Stimulated activated CD4-positive, alpha-beta T cell treated with anti-CD3 and anti-CD28 coated beads, Interleukin-15, amount 100 ng/mL, for 1 hour (primary cell): ENCODE data around the gene ZNF793.

Source experiments
- DNase-seq, 2 donors: peaks; one replicate each; pipeline ENCODE4 v3.0.0-alpha.2; 2020; ENCODE audit warnings: low read depth in 1 of 2, low spot score in 1 of 2

ZNF793 gene

GRCh38 chr19:37506387-37507166 is at the start of gene ZNF793:
Gene ZNF793 (plus strand): TSS chr19:37506939. CDS start chr19:37523440, 16,501 bp downstream.
- DNase-seq: peak; percentile 61 to 66

DNA sequence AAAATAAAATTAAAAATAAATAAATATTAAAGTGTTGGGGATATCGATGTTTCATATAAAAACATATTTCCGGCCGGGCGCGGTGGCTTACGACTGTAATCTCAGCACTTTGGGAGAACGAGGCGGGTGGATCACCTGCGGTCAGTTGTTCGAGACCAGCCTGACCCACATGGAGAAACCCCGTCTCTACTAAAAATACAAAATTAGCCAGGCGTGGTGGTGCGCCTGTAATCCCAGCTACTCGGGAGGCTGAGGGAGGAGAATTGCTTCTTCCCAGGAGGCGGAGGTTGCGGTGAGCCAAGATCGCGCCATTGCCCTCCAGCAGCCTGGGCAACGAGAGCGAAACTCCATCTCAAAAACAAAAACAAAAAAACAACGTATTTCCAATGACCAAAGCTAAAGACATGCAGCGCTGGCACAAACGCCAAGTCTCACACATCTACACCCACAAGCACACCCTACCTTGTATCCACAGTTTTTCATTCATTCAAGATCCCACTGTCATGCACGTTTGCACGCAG is 40.4 kb upstream of the ZNF793 start:
- DNase-seq: no peak

DNA sequence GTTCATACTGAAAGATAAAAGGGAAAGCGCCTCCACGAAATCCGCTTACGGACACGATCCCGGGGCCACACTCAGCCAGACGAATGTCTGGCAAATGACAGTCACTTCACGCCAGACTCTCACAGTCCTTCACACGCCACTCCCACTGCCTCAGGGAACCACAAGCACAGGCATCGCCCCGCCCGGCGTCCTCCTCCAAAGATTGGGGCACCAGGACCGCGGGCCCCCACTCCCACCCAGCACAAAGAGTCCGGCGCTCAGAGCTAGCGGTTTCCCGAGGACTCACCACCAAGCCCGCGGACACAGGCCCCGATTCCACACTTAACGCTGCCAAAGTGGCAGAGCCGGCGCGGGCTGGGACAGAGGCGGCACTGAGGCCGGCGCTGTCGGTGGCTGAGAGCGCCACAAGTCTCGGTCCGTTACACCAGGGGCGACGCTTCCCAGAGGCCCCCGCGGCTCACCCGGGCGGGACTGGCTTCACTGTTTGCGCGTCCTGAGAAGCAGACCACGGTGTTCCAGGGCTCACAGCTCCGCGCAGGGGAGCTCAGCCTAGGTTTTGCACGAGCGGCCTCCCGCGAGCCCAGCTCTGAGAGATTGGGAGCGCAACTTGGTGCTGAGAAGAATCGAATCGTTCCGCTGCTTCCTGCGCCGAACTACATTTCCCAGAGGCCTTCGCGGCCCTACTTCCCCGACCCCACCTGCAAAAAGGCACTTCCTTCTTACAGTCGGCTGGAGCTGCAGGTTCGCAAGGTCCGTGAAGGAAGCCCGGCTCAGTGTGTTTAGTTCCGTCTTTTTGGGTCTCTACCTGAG is 39.7 kb upstream of the ZNF793 start, which contains the start of gene ZNF569:
Gene ZNF569, minus strand, starts transcription at position 647 of the 810 bp plus-strand sequence. CDS start 22,523 bp downstream, outside the sequence.
- DNase-seq: peak; percentile 75 to 80

DNA sequence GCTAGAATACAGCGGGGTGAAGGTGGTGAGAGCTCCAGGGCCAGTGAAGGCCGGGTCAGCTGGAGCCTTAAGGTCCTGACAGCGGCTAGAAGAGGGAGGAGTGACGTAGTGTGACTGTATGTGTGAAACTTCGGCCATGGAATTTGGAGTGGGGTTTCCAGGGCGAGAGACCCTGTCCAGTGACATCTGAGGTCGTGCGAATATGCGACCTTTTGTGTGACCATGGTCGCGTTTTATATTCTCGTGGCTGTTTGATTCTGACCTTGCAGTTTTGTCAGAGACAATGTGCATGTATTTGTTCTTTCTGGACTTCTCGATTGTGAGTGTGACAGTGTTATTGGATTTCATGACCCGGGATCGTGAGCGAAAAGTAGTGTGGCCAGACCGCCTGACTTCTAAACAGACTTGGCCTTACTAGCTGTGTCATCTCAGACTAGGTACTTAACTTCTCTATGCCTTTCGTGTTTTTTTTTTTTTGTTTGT is 39.1 kb upstream of the ZNF793 start:
- no peak for DNase-seq

GRCh38 chr19:37468961-37469777 is 37.6 kb upstream of the ZNF793 start, which contains the start of gene ZNF570:
Gene ZNF570 (plus strand): TSS chr19:37469356. CDS start chr19:37470355, 999 bp downstream.
- DNase-seq: peak; percentile 76 to 77

- no peak for DNase-seq
Observed at GRCh38 chr19:37470216-37470615, 36.5 kb upstream of the ZNF793 start.

DNA sequence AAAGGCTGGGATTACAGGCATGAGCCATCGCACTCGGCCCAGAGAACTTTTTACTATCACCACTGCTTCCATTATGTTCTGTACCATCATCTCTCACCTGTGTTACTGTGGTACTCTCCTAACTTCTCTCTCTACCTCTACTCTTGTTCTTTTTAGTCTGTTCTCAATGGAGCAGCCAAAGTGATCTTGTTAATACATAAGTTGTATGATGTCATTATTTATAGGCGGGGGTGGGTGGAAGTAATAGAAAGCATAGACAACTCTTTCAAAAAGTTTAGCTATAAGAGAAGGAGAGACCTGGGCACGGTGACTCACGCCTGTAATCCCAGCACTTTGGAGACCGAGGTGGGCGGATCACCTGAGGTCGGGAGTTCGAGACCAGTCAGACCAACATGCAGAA is 34.6 kb upstream of the ZNF793 start:
- DNase-seq: no peak

DNA sequence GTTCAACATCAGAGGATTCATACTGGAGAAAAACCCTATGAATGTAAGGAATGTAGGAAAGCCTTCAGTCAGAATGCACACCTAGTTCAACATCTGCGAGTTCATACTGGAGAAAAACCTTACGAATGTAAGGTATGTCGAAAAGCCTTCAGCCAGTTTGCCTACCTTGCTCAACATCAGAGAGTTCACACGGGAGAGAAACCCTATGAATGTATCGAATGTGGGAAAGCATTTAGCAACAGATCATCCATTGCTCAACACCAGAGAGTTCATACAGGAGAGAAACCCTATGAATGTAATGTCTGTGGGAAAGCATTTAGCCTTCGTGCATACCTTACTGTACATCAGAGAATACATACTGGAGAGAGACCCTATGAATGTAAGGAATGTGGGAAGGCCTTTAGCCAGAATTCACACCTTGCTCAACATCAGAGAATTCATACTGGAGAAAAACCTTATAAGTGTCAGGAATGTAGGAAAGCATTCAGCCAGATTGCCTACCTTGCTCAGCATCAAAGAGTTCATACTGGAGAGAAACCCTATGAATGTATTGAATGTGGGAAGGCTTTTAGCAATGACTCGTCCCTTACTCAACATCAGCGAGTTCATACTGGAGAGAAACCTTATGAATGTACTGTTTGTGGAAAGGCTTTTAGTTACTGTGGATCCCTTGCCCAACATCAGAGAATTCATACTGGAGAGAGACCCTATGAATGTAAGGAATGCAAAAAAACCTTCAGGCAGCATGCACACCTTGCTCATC is 22.2 kb upstream of the ZNF793 start:
- DNase-seq: no peak

GRCh38 chr19:37492213-37492612 is 14.5 kb upstream of the ZNF793 start:
- no peak for DNase-seq

GRCh38 chr19:37505958-37506386 is 767 bp upstream of the ZNF793 start:
- no peak for DNase-seq

DNA sequence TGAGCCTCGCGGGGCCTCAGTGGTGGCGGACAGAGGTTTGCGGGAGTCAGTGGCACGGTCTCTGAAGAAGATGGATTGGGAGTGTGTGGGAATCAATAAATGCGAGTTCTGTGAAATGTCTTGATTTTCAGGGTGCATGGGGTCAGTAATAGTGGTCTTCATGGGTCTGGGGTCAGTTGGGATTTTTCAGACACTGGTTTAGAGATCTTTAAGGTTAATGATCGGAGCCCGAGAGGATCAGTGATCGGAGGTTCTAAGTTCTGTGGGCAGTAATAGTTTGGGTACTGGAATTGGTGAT is 377 bp downstream of the ZNF793 start:
- DNase-seq: no peak

- no peak for DNase-seq
Observed at GRCh38 chr19:37511186-37511585, 4.4 kb downstream of the ZNF793 start.

DNA sequence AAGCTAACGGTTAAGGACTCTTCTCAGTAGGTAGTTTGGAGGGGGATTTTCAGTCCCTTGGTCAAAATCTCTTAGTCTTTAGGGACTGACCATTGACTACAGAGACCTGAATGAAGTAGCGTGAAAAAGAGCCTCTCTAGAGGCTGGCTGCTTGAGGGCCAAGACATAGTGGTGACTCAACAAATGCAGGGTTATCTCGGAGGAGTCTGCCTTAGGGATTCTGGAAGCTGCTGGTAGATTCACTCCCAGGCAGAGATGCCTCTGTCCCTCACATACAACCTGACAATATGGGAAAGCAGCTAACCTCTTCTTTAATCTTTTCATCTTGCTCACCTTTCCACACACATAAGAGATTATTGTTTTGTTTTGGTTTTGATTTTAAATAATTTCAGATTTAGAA is 5.1 kb downstream of the ZNF793 start:
- DNase-seq: no peak

- DNase-seq: no peak
Observed at GRCh38 chr19:37513397-37513796, 6.7 kb downstream of the ZNF793 start.

GRCh38 chr19:37519890-37520289 is 13.2 kb downstream of the ZNF793 start:
- no peak for DNase-seq

DNA sequence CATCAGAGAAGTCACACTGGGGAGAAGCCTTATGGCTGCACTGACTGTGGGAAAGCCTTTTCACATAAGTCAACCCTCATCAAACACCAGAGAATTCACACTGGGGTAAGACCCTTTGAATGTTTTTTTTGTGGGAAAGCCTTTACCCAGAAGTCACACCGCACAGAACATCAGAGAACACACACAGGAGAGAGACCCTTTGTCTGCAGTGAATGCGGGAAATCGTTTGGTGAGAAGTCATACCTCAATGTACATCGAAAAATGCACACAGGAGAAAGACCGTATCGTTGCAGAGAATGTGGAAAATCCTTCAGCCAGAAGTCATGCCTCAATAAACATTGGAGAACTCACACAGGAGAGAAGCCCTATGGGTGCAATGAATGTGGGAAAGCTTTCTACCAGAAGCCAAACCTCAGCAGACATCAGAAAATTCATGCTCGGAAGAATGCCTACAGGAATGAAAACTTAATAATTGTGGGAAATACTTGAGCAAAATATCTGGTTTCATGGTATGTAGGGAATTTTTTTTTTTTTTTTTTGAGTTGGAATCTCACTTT is 30.7 kb downstream of the ZNF793 start:
- no peak for DNase-seq

GRCh38 chr19:37551129-37551993 is 44.6 kb downstream of the ZNF793 start:
- peak in 1 of 2 donors; percentile 31 for DNase-seq

GRCh38 chr19:37563518-37563917 is 56.8 kb downstream of the ZNF793 start:
- no peak for DNase-seq
